ENCODE data around the gene SDF4.
"Not testable (repeated sequence)": the region's sequence is repeated elsewhere in the genome, so short reads cannot be mapped to it uniquely, and the experiment has no call there.

SDF4 gene

DNA sequence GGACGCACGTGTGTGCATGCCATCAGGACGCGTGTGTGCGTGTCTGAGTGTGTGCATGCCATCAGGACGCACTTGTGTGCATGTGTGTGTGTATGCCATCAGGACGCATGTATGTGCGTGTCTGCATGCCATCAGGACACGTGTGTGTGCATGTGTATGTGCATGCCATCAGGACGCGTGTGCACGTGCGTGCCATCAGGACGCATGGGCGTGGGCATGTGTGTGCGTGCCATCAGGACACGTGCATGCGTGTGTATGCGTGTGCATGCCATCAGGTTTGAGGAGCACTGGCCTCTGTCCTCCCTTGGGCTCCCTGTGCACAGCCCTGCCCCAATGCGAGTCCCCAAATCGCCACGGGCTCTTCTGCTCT lies 27.3 kb upstream of the SDF4 start:
- no peak for DNase-seq

DNA sequence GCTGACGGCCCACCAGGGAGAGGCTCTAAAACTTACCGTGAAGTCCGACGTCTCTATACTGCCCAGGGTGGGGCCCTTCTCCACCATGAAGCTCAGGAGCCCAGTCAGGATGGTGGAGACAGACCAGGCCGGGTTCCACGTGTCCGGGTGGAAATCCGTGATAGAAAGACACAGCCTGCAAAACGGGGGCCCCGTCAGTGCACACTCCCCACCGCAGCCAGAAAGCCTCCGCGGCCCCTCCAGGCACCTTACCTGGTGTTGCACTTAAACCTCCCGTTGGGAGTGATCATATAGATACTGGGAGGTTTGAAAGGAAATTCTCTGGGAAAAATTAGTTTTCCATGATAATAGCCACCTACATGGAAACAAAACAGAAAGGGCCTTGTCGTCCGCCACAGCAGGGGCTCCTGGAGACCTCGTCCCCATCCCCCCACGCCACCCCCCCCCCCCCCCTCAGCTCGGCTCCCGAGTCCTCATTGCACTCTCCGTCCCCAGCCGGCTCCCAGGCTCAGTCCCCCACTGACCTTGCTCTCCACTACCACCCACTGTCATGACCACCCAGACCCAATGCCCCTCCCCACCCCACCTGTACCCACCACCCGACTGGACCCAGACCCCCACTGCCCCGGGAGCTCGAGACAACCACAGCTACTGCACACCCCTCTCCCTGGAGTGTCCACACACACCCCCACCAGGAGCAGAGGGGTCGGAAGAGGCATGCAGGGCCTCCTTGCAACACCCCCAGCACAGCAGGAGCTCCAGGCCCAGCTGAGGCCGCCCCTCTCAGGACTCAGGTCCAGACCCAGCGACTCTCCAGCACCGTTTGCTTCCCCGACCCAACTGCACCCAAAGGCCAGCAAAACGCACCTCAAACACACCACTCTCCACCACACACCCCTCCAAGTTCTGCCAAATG lies 25.4 kb upstream of the SDF4 start:
- no peak for DNase-seq

- no peak for DNase-seq
Observed at GRCh38 chr1:1255611-1256010, 23.8 kb upstream of the SDF4 start.

GRCh38 chr1:1255078-1255477 lies 23.3 kb upstream of the SDF4 start:
- no peak for DNase-seq

- DNase-seq: no peak
Observed at GRCh38 chr1:1254667-1254998, 22.8 kb upstream of the SDF4 start.

DNA sequence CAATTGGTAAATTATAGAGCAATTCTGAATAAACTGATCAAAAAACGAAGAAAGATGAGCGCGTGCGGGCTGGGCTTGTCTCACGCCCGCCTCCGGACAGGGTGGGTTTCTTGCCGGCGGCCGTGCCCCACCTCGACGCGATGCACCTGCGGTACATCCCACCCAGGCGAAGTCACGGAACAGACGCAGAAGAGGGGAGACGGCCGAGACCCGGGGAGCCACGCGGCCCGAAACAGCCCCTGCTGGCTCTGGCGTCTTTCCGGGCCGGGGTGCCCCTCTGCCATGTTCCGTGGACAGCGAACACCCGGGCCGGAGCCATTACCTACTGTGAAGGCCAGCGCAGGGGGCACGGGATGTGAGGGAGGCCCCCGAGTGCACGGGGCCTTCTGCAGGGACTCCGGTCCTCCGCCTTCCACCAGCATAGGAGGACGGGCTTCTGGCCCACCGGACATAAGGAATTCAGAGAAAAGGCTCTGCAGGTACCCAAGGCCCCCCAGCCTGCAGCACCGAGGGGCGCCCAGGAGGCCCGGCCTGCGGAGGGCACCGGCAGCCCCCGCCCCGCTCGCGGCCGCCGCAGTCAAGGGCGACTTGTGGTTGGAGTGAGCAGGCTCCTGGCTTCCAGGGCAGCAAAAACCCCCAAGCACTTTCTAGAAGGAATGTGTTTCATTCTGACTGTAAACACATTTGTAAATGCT lies 22.3 kb upstream of the SDF4 start:
- DNase-seq: no peak

GRCh38 chr1:1253314-1253713 lies 21.5 kb upstream of the SDF4 start:
- DNase-seq: no peak

DNA sequence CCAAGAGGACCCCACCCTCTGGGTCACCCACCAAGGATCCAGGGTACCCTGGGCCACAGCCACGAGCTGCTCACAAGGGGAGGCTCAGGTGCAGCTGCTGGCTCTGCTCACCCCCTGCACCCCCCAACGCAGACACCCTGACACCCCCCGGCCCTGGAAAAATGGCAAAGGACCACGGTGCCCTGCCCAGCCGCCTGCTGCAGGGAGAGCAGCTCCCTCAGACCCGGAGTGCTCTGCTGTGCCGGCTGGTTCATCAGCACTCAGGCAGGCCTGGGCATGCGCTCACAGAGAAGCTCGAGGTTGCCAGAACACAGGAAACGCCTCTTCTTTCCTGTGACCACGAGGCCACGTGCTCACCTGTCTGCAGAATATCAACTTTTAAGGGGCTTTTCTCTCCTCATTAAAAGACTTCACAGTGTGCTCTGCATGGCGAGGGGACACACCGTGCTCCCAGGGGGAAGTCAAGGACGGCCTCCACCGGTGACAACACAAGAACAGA lies 19.0 kb upstream of the SDF4 start:
- peak; percentile 22 for DNase-seq

DNA sequence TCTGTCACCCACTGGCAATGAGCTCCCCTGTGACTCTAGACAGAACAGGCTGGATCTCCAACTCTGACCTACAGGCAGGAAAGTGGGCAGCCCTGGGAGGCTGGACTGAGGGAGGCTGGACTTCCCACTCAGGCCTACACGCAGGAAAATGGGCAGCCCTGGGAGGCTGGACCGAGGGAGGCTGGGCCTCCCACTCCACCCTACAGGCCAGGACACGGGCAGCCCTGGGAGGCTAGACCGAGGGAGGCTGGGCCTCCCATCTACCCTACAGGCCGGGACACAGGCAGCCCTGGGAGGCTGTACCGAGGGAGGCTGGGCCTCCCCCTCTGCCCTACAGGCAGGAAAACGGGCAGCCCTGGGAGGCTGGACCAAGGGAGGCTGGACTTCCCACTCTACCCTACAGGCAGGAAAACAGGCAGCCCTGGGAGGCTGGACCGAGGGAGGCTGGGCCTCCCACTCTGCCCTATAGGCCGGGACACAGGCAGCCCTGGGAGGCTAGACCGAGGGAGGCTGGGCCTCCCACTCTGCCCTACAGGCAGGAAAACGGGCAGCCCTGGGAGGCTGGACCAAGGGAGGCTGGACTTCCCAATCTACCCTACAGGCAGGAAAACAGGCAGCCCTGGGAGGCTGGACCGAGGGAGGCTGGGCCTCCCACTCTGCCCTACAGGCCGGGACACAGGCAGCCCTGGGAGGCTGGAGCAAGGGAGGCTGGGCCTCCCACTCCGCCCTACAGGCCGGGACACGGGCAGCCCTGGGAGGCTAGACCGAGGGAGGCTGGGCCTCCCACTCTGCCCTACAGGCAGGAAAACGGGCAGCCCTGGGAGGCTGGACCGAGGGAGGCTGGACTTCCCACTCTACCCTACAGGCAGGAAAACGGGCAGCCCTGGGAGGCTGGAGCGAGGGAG lies 16.5 kb upstream of the SDF4 start:
- not testable (repeated sequence) for DNase-seq

GRCh38 chr1:1247341-1247913 lies 15.6 kb upstream of the SDF4 start:
- DNase-seq: no peak

DNA sequence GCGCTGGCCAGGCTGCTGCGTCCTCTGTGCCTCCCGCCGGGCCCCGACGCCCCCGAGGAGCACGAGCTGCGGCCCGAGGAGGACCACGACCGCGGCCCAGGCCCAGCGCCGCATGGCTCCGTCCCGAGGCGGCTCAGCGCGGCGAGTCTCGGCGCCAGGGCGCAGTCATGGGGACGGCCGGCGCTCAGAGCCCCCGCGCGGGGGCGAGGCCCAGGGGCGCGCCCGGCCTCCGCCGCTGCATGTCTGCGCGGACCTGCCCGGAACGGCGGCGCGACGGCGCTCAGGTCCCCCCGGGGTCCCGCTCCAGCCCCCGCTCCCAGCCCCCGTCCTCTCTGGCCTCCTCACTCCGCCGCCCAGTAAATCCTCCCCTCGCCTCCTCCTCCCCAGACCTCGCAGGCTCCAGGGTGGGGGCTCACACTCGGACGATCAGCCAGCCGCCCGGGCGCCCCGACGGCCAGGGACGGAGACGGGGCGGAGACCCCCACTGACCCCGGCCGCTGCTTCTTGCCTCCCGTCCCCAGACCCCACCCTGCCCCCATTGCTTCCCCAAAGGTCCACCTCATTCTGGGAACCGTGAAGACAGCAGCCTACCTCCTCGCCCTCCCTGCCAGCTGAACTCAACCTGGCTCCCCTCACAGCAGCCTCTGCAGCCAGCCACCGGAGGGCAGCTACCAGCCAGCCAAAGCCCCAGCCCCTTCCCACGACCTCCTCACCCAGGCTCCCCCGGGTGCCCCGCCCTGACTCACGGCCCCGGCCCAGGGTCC lies 15.0 kb upstream of the SDF4 start, which contains the start of gene C1QTNF12:
C1QTNF12 (minus strand) TSS at position 146 of the 764 bp plus-strand sequence; CDS start at position 114, 32 bp downstream.
- DNase-seq: no peak

GRCh38 chr1:1245817-1246576 lies 14.2 kb upstream of the SDF4 start:
- DNase-seq: no peak

DNA sequence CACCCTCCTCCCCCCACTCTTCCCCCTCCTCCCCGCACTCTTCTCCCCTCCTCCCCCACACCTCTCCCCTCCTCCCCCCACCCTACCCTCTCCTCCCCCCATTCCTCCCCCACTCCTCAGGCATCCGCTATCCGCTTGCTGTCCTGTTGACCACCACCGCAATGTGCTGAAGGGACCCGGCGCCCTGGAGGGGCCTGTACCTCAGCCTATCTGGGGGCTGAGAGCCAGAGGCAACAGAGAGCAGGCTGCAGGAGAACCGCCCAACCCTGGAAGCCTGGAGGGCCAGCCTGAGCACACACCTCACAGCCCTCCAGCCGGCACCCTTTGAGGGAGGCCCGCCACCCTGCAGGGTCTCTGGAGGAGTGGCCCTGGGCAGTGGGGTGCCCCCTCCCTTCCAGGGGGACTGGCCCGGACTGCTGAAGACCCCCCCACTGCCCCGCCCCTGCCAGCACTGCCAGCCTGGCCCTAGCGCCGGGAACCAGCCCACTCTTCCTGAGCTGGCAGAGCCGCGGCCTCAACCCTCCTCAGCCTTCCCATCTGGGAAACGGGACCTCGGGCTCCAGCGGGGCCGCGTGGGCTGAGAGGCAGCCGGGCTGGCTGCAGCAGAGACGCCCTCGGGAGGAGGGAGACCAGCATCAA lies 13.5 kb upstream of the SDF4 start:
- DNase-seq: no peak

DNA sequence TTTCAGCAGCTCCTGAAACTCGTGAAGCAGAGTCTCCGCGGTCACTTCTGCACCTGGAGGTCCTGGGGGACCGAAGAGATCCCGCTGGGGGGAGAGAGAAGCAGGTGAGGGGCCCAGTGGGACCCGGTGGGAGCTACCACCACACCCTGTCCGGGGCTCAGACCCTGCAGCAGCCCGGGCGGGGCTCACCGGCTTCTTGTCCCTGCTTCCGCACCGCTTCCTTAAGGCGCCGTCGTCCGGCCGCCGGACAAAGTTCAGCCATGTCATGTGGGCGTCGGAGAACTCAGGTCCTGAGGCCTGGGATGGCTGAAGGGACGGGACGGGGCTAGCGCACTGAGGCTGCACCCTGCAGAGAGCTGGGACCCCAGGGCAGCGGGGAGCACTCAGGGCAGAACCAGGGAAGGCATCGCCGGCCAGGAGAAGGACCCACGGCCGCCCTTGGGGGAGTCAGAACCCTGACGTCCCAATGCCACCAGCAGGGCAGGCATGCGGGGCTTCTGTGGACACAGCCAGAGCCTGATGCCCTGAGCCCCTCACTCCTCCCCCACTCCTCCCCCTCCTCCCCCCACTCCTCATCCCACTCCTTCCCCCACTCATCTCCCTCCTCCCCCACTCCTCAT lies 12.5 kb upstream of the SDF4 start:
- DNase-seq: no peak

- no peak for DNase-seq
Observed at GRCh38 chr1:1243807-1244191, 12.0 kb upstream of the SDF4 start.

- no peak for DNase-seq
Observed at GRCh38 chr1:1243266-1243660, 11.5 kb upstream of the SDF4 start.

GRCh38 chr1:1242461-1243265 lies 10.9 kb upstream of the SDF4 start:
- no peak for DNase-seq

DNA sequence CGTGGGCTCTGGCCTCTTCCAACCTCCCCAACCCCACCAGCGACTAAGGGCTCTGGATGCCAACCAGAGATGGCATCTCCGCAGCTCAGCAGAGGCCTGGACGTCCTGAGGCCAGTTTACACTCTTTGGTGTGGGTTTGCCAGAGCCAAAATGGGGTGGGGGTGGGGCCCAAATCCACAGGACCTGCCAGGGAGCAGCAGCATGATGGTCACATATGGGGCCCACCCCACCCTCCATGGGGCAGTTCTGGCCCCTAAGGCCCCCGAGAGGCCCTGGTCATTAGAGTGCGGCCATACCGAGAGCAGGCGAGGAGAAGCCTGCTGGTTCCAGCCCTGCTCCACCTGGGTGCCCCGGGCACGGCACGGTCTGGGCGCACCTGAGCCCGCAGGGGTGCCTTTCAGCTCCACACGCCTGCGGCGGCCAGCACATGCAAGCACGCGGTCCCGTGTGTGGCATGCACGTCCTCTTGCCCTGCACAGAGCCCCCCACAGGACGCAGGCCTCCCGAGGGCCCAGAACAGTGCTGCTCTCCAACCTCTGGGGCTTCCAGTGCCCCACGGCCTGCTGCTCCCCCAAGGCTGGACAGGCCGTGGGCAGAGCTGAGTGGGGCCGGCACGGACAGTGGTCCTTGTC lies 9.9 kb upstream of the SDF4 start:
- DNase-seq: no peak

Data from hematopoietic multipotent progenitor cell treated with erythropoietin and hydrocortisone succinate and interleukin-3 and kit ligand, for 8 days (in vitro differentiated cells).